Measurements from ENCODE around the gene MTREX.

DNA sequence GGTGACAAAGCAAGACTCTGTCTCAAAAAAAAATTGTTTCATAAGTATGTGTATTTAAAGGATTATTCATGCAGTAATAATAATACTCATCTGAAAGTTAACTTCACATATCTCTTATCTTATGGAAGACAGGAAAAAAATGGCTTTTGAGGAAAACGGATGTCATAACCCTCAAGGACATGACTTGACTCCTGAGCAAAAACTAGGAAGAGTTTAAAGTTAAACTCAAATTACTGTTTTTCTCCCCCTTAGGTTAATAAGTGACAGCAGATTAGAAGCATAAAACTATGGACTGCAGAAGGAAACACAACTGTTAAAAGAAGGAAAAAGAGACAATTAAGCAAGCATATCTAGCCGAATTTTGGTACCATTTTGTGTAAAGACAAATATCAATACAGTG is 16.8 kb upstream of the MTREX start:
- TF ChIP-seq CTCF (conservative IDR thresholded peaks at IDR 0.05; ENCODE audit: low read depth, low read length) (no peak), EZH2 (IDR thresholded peaks at IDR 0.05; ENCODE audit: low read length, unreplicated experiment) (no peak), EZH2phosphoT487 (IDR thresholded peaks at IDR 0.05; ENCODE audit: borderline replicate concordance, low read length) (no peak)
